ENCODE data around the gene EYA2. TPM values are rescaled to one million over a fixed set of nuclear protein-coding genes. Genes with fewer than 3 reads are reported as not detected.

The EYA2 gene
- total and polyA plus RNA-seq, 2 donors (not counting 3 experiments of a cell fraction or from before 2014, with no cell fraction given), result not detected

- POLR2A ChIA-PET, result no interaction called here
Observed at GRCh38 chr20:47049771-47050170, 155.1 kb downstream of the EYA2 start.

More at GRCh38 chr20:47049771-47050170, 155.1 kb downstream of the EYA2 start:
- DNase-seq (ENCODE audit: low read depth, low spot score), result no peak
- Histone ChIP-seq H4K20me1 (replicated peaks; ENCODE audit: control insufficient read depth, extremely low read depth, insufficient read depth, low read length) (no peaks in the 10 kb centered on the region), H2AFZ (ENCODE audit: low read depth, low read length) (no peak overlapping the region), H3K9me3 (replicated peaks; ENCODE audit: control insufficient read depth, insufficient read depth, low read length) (no peaks in the 10 kb centered on the region), H3K27me3 (ENCODE audit: control insufficient read depth in 2 of 2, insufficient read depth in 2 of 2, low read length in 2 of 2) (no peaks in the 10 kb centered on the region), H3K36me3 (ENCODE audit: control insufficient read depth in 2 of 2, extremely low read depth in 1 of 2, insufficient read depth in 2 of 2, low read length in 2 of 2) (no peaks in the 10 kb centered on the region), H3K9me1 (replicated peaks; ENCODE audit: control insufficient read depth, extremely low read depth, insufficient read depth, low read length) (no peaks in the 10 kb centered on the region), H3K4me1 (ENCODE audit: control insufficient read depth, extremely low read depth, insufficient read depth, low read length) (no peaks in the 10 kb centered on the region), H3K4me2 (ENCODE audit: insufficient read depth, low read length) (no peak overlapping the region), H3K4me3 (replicated peaks in 1 of 3; ENCODE audit: insufficient read depth in 1 of 3, low read depth in 1 of 3, low read length in 3 of 3) (no peak overlapping the region), H3K79me2 (ENCODE audit: control insufficient read depth, insufficient read depth, low read length) (no peaks in the 10 kb centered on the region), H3K9ac (replicated peaks; ENCODE audit: extremely low read depth, insufficient read depth, low read length) (no peak overlapping the region), H3K27ac (ENCODE audit: insufficient read depth, low read depth, low read length) (no peak overlapping the region)
- intact Hi-C loops (cut with micrococcal nuclease) (no loop called here), dilution Hi-C loops (cut with MboI; ENCODE audit: extremely low pct_ligation_motif_present, low sequenced_read_pairs) (no loop called here)
- no TSS peak for BruUV-seq (replicated peaks)
- TF ChIP-seq MYC (IDR thresholded peaks at IDR 0.05; ENCODE audit: low read depth, low read length) (no peak), GATA2 (IDR thresholded peaks at IDR 0.05; ENCODE audit: insufficient read depth, insufficient read length, low read depth, low read length) (no peak), MAX (IDR thresholded peaks at IDR 0.05; ENCODE audit: insufficient read depth, insufficient read length) (no peak), POLR2AphosphoS5 (IDR thresholded peaks at IDR 0.05; ENCODE audit: insufficient read depth, low read depth, low read length) (no peak), JUN (IDR thresholded peaks at IDR 0.05; ENCODE audit: borderline replicate concordance, insufficient read depth, insufficient read length, low read depth) (no peak), CTCF (IDR thresholded peaks at IDR 0.05; ENCODE audit: extremely low read depth in 1 of 2, insufficient read depth in 1 of 2, low read depth in 1 of 2, low read length in 2 of 2) (no peak), POLR2A (IDR thresholded peaks at IDR 0.05; ENCODE audit: low read depth, low read length) (no peak), FOS (IDR thresholded peaks at IDR 0.05; ENCODE audit: borderline replicate concordance, insufficient read depth, low read length) (no peak), EZH2 (IDR thresholded peaks at IDR 0.05; ENCODE audit: borderline replicate concordance, low read depth, low read length, severe bottlenecking) (no peak)
- no peak for FAIRE-seq
- CTCF ChIA-PET, result interaction anchor here (0.6 to 0.7 kb wide), 2 partner anchors 11 to 917 kb away, joined by 3 to 4 read pairs; no protein-coding TSS in a partner anchor

Data from endothelial cell of umbilical vein (primary cell).